GM23338 (cell line): Measurements from ENCODE around the gene TRIML1. TPM values are rescaled to one million over a fixed set of nuclear protein-coding genes. Genes with fewer than 3 reads are reported as not detected.
A peak's percentile ranks its signal among the peaks of the same experiment; 100 is the strongest.

ENCODE experiments used
- ATAC-seq: fragments of 200-7000 bp; cut with Tn5 transposase; 3 replicates; pipeline ENCODE4 v1.9.1; 2020
- DNase-seq: peaks from one replicate; pipeline ENCODE4 v3.0.0-alpha.2; 2015; ENCODE audit warnings: low spot score
- H2AFZ ChIP-seq: fragments of 200-600 bp; sonication (generic); 2 replicates; pipeline ENCODE4 v1.8.0; 2016; ENCODE audit warnings: antibody characterized with exemption, mild to moderate bottlenecking, moderate library complexity
- H3F3A ChIP-seq: fragments of 200-600 bp; sonication (generic); replicated peaks from 2 replicates; pipeline ENCODE4 v1.8.0; 2017; ENCODE audit warnings: antibody characterized with exemption, mixed run types, low read depth
- H3K27ac ChIP-seq: fragments of 200-600 bp; sonication (generic); 2 replicates; pipeline ENCODE4 v1.6.1; 2016; ENCODE audit warnings: low read depth
- H3K27me3 ChIP-seq: fragments of 200-600 bp; sonication (generic); 2 replicates; pipeline ENCODE4 v1.8.0; 2016; ENCODE audit warnings: mild to moderate bottlenecking, mixed run types, moderate library complexity; ENCODE audit not compliant: insufficient read depth
- H3K36me3 ChIP-seq: fragments of 200-600 bp; sonication (generic); 2 replicates; pipeline ENCODE4 v1.8.0; 2016; ENCODE audit warnings: mild to moderate bottlenecking; ENCODE audit not compliant: insufficient read depth
- H3K4me1 ChIP-seq: fragments of 200-600 bp; sonication (generic); 2 replicates; pipeline ENCODE4 v1.8.0; 2016; ENCODE audit warnings: mild to moderate bottlenecking, moderate library complexity; ENCODE audit not compliant: insufficient read depth
- H3K4me2 ChIP-seq: fragments of 200-600 bp; sonication (generic); 2 replicates; pipeline ENCODE4 v1.7.1; 2017; ENCODE audit warnings: mixed run types
- H3K4me3 ChIP-seq: fragments of 200-600 bp; sonication (generic); 2 replicates; pipeline ENCODE4 v1.6.1; 2016; ENCODE audit warnings: mixed run types
- H3K79me2 ChIP-seq: fragments of 200-600 bp; sonication (generic); replicated peaks from 2 replicates; pipeline ENCODE4 v1.8.0; 2017; ENCODE audit warnings: mild to moderate bottlenecking; ENCODE audit not compliant: insufficient read depth
- H3K9me2 ChIP-seq: fragments of 200-600 bp; sonication (generic); 2 replicates; pipeline ENCODE4 v1.8.0; 2017; ENCODE audit not compliant: insufficient read depth
- H4K20me1 ChIP-seq: fragments of 200-600 bp; sonication (generic); replicated peaks from 2 replicates; pipeline ENCODE4 v1.8.0; 2017; ENCODE audit warnings: mild to moderate bottlenecking; ENCODE audit not compliant: insufficient read depth
- H3K27ac Mint-ChIP-seq: 2 replicates; pipeline ENCODE4 v1.8.0; 2020; ENCODE audit warnings: inconsistent platforms, mild to moderate bottlenecking, moderate library complexity, mixed read lengths
- H3K27me3 Mint-ChIP-seq: 3 replicates; pipeline ENCODE4 v1.8.0; 2022; ENCODE audit warnings: low read depth, mild to moderate bottlenecking, moderate library complexity, mixed read lengths, inconsistent platforms; ENCODE audit not compliant: insufficient read depth, poor library complexity
- H3K36me3 Mint-ChIP-seq: 3 replicates; pipeline ENCODE4 v1.8.0; 2021; ENCODE audit warnings: low read depth, mild to moderate bottlenecking, inconsistent platforms, moderate library complexity, mixed read lengths
- H3K4me1 Mint-ChIP-seq: 3 replicates; pipeline ENCODE4 v1.8.0; 2020; ENCODE audit warnings: mild to moderate bottlenecking, inconsistent platforms, mixed read lengths
- H3K4me3 Mint-ChIP-seq: 3 replicates; pipeline ENCODE4 v1.8.0; 2021; ENCODE audit warnings: moderate library complexity, mild to moderate bottlenecking, inconsistent platforms, mixed read lengths
- H3K9me3 Mint-ChIP-seq: 3 replicates; pipeline ENCODE4 v1.8.0; 2020; ENCODE audit warnings: moderate library complexity, mild to moderate bottlenecking, inconsistent platforms, mixed read lengths
- CREB1 ChIP-seq: fragments of 250-450 bp; sonication (Bioruptor Pico); IDR thresholded peaks from 2 replicates; pipeline ENCODE4 v1.5.0; 2020; ENCODE audit warnings: low read depth, mild to moderate bottlenecking, moderate library complexity
- EZH2 ChIP-seq: fragments of 200-600 bp; sonication (generic); IDR thresholded peaks from one replicate; pipeline ENCODE4 v1.8.0; 2017; ENCODE audit warnings: antibody characterized with exemption, mild to moderate bottlenecking, low read depth; ENCODE audit not compliant: unreplicated experiment
- EZH2phosphoT487 ChIP-seq: fragments of 200-600 bp; sonication (generic); IDR thresholded peaks from one replicate; pipeline ENCODE4 v1.8.1; 2018; ENCODE audit warnings: antibody characterized with exemption; ENCODE audit not compliant: unreplicated experiment
- JUNB ChIP-seq: IDR thresholded peaks from one replicate; pipeline ENCODE4 v1.6.1; 2016; ENCODE audit warnings: antibody characterized with exemption; ENCODE audit not compliant: unreplicated experiment
- NANOG ChIP-seq: IDR thresholded peaks from 2 replicates; pipeline ENCODE4 v1.6.1; 2016; ENCODE audit warnings: antibody characterized with exemption, borderline replicate concordance
- POLR2AphosphoS5 ChIP-seq: IDR thresholded peaks from 2 replicates; pipeline ENCODE4 v1.6.1; 2016; ENCODE audit warnings: antibody characterized with exemption, low read depth
- STAT1 ChIP-seq: IDR thresholded peaks from one replicate; pipeline ENCODE4 v1.6.1; 2016; ENCODE audit warnings: antibody characterized with exemption; ENCODE audit not compliant: unreplicated experiment
- ZNF114 ChIP-seq: fragments of 250-450 bp; sonication (Bioruptor Pico); IDR thresholded peaks from 2 replicates; pipeline ENCODE4 v1.5.0; 2020; ENCODE audit warnings: mild to moderate bottlenecking, moderate library complexity
- ZNF331 ChIP-seq: fragments of 250-450 bp; sonication (Bioruptor Pico); IDR thresholded peaks from 2 replicates; pipeline ENCODE4 v1.5.0; 2020; ENCODE audit warnings: low read depth, mild to moderate bottlenecking, moderate library complexity
- polyA plus RNA-seq: library from polyadenylated mRNA; unstranded; fragments of >200 nt; fragmentation: Nextera tagmentation; extraction: Ambion mirVana; gene quantifications from 2 replicates; pipeline ENCODE4 v1.2.1, GENCODE V29; 2016
- total RNA-seq: library from RNA; depleted of rRNA; stranded (reverse); fragments of >200 nt; shearing (Covaris generic); gene quantifications from 2 replicates; pipeline ENCODE4 v1.2.3, GENCODE V29; 2014
- TF ChIP-seq, protein P1 (sequence below): IDR thresholded peaks from 2 replicates; pipeline ENCODE4 v1.6.1; 2016; ENCODE audit warnings: antibody characterized with exemption
- TF ChIP-seq, protein P2 (sequence below): IDR thresholded peaks from one replicate; pipeline ENCODE4 v1.6.1; 2018; ENCODE audit warnings: antibody characterized with exemption; ENCODE audit not compliant: unreplicated experiment
- TF ChIP-seq, protein P3 (sequence below): fragments of 250-450 bp; sonication (Bioruptor Pico); IDR thresholded peaks from 2 replicates; pipeline ENCODE4 v1.5.0; 2020; ENCODE audit warnings: mild to moderate bottlenecking, moderate library complexity
- TF ChIP-seq, protein P4 (sequence below), 2 experiments: fragments of 200-600 bp in 1 of 2; sonication (generic) in 1 of 2; conservative IDR thresholded peaks; 2 replicates each; pipeline versions ENCODE4 v1.5.1 to v1.6.1; 2016 to 2017; ENCODE audit warnings: antibody characterized with exemption in 2 of 2, low read depth in 2 of 2, mild to moderate bottlenecking in 2 of 2, moderate library complexity in 1 of 2

The TRIML1 gene
- total and polyA plus RNA-seq, 2 experiments from 2014 or later = not detected

DNA sequence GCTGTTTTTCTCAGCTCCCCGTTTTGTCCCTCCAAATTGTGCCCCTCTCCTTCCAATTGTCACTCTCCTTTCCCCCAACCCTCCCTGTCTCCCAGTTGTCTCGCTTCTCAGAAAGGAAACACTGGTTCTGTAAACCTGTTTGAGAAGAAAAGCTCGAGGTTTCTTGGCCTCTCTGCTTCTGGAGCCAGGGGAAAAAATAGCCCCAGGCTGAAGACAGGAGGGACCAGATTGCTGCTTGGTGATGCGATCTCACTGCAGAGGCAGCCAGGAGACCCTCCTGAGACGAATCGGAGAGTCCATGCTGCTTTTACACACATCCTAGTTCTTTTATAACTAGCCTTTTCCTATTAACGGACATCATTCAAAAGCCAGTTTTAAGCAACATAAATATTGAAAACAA is 21.2 kb downstream of the TRIML1 start:
- Mint-ChIP-seq H3K27ac (no peak overlapping the region), H3K4me1 (peaks cover 6% of the 10 kb centered on the region; the same call in 1 of the 3 replicates), H3K4me3 (no peak overlapping the region), H3K27me3 (peaks cover 5% of the 10 kb centered on the region), H3K36me3 (peaks cover 3% of the 10 kb centered on the region; the same call in 2 of the 3 replicates), H3K9me3 (peaks cover 15% of the 10 kb centered on the region)
- H2AFZ ChIP-seq = peak overlapping the region; percentile 91; the same call in 1 of the 2 replicates
- H4K20me1 ChIP-seq = no peaks in the 10 kb centered on the region
- H3K4me1 ChIP-seq = no peaks in the 10 kb centered on the region
- no peak for DNase-seq
- H3K9me2 ChIP-seq = no peaks in the 10 kb centered on the region
- no peaks in the 10 kb centered on the region for H3K27me3 ChIP-seq
- no peaks in the 10 kb centered on the region for H3K36me3 ChIP-seq
- no peaks in the 10 kb centered on the region for H3F3A ChIP-seq
- no peak overlapping the region for H3K4me2 ChIP-seq
- no peak for ATAC-seq
- H3K4me3 ChIP-seq = no peak overlapping the region
- no peak overlapping the region for H3K27ac ChIP-seq
- no peaks in the 10 kb centered on the region for H3K79me2 ChIP-seq
- TF ChIP-seq STAT1 = no peak
- TF ChIP-seq EZH2phosphoT487 = no peak
- TF ChIP-seq, protein P1, sequence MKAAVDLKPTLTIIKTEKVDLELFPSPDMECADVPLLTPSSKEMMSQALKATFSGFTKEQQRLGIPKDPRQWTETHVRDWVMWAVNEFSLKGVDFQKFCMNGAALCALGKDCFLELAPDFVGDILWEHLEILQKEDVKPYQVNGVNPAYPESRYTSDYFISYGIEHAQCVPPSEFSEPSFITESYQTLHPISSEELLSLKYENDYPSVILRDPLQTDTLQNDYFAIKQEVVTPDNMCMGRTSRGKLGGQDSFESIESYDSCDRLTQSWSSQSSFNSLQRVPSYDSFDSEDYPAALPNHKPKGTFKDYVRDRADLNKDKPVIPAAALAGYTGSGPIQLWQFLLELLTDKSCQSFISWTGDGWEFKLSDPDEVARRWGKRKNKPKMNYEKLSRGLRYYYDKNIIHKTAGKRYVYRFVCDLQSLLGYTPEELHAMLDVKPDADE = no peak
- TF ChIP-seq EZH2 = no peak
- no peak for TF ChIP-seq POLR2AphosphoS5
- TF ChIP-seq, protein P2, sequence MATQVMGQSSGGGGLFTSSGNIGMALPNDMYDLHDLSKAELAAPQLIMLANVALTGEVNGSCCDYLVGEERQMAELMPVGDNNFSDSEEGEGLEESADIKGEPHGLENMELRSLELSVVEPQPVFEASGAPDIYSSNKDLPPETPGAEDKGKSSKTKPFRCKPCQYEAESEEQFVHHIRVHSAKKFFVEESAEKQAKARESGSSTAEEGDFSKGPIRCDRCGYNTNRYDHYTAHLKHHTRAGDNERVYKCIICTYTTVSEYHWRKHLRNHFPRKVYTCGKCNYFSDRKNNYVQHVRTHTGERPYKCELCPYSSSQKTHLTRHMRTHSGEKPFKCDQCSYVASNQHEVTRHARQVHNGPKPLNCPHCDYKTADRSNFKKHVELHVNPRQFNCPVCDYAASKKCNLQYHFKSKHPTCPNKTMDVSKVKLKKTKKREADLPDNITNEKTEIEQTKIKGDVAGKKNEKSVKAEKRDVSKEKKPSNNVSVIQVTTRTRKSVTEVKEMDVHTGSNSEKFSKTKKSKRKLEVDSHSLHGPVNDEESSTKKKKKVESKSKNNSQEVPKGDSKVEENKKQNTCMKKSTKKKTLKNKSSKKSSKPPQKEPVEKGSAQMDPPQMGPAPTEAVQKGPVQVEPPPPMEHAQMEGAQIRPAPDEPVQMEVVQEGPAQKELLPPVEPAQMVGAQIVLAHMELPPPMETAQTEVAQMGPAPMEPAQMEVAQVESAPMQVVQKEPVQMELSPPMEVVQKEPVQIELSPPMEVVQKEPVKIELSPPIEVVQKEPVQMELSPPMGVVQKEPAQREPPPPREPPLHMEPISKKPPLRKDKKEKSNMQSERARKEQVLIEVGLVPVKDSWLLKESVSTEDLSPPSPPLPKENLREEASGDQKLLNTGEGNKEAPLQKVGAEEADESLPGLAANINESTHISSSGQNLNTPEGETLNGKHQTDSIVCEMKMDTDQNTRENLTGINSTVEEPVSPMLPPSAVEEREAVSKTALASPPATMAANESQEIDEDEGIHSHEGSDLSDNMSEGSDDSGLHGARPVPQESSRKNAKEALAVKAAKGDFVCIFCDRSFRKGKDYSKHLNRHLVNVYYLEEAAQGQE = no peak
- TF ChIP-seq ZNF114 (CRISPR knock-in tag) = no peak
- TF ChIP-seq CREB1 (CRISPR knock-in tag) = no peak
- TF ChIP-seq NANOG = no peak
- TF ChIP-seq, protein P3, sequence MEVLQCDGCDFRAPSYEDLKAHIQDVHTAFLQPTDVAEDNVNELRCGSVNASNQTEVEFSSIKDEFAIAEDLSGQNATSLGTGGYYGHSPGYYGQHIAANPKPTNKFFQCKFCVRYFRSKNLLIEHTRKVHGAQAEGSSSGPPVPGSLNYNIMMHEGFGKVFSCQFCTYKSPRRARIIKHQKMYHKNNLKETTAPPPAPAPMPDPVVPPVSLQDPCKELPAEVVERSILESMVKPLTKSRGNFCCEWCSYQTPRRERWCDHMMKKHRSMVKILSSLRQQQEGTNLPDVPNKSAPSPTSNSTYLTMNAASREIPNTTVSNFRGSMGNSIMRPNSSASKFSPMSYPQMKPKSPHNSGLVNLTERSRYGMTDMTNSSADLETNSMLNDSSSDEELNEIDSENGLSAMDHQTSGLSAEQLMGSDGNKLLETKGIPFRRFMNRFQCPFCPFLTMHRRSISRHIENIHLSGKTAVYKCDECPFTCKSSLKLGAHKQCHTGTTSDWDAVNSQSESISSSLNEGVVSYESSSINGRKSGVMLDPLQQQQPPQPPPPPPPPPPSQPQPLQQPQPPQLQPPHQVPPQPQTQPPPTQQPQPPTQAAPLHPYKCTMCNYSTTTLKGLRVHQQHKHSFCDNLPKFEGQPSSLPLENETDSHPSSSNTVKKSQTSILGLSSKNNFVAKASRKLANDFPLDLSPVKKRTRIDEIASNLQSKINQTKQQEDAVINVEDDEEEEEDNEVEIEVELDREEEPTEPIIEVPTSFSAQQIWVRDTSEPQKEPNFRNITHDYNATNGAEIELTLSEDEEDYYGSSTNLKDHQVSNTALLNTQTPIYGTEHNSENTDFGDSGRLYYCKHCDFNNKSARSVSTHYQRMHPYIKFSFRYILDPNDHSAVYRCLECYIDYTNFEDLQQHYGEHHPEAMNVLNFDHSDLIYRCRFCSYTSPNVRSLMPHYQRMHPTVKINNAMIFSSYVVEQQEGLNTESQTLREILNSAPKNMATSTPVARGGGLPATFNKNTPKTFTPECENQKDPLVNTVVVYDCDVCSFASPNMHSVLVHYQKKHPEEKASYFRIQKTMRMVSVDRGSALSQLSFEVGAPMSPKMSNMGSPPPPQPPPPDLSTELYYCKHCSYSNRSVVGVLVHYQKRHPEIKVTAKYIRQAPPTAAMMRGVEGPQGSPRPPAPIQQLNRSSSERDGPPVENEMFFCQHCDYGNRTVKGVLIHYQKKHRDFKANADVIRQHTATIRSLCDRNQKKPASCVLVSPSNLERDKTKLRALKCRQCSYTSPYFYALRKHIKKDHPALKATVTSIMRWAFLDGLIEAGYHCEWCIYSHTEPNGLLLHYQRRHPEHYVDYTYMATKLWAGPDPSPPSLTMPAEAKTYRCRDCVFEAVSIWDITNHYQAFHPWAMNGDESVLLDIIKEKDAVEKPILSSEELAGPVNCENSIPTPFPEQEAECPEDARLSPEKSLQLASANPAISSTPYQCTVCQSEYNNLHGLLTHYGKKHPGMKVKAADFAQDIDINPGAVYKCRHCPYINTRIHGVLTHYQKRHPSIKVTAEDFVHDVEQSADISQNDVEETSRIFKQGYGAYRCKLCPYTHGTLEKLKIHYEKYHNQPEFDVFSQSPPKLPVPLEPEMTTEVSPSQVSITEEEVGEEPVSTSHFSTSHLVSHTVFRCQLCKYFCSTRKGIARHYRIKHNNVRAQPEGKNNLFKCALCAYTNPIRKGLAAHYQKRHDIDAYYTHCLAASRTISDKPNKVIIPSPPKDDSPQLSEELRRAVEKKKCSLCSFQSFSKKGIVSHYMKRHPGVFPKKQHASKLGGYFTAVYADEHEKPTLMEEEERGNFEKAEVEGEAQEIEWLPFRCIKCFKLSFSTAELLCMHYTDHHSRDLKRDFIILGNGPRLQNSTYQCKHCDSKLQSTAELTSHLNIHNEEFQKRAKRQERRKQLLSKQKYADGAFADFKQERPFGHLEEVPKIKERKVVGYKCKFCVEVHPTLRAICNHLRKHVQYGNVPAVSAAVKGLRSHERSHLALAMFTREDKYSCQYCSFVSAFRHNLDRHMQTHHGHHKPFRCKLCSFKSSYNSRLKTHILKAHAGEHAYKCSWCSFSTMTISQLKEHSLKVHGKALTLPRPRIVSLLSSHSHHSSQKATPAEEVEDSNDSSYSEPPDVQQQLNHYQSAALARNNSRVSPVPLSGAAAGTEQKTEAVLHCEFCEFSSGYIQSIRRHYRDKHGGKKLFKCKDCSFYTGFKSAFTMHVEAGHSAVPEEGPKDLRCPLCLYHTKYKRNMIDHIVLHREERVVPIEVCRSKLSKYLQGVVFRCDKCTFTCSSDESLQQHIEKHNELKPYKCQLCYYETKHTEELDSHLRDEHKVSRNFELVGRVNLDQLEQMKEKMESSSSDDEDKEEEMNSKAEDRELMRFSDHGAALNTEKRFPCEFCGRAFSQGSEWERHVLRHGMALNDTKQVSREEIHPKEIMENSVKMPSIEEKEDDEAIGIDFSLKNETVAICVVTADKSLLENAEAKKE (CRISPR knock-in tag) = no peak
- TF ChIP-seq JUNB = no peak
- TF ChIP-seq, protein P4, sequence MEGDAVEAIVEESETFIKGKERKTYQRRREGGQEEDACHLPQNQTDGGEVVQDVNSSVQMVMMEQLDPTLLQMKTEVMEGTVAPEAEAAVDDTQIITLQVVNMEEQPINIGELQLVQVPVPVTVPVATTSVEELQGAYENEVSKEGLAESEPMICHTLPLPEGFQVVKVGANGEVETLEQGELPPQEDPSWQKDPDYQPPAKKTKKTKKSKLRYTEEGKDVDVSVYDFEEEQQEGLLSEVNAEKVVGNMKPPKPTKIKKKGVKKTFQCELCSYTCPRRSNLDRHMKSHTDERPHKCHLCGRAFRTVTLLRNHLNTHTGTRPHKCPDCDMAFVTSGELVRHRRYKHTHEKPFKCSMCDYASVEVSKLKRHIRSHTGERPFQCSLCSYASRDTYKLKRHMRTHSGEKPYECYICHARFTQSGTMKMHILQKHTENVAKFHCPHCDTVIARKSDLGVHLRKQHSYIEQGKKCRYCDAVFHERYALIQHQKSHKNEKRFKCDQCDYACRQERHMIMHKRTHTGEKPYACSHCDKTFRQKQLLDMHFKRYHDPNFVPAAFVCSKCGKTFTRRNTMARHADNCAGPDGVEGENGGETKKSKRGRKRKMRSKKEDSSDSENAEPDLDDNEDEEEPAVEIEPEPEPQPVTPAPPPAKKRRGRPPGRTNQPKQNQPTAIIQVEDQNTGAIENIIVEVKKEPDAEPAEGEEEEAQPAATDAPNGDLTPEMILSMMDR (conservative IDR thresholded peaks at IDR 0.05; ENCODE audit: low read depth in 2 of 2) = no peak
- no peak for TF ChIP-seq ZNF331
